ENCODE measurements around the gene SAPCD1. TPM values are rescaled to one million over a fixed set of nuclear protein-coding genes. Genes with fewer than 3 reads are reported as not detected.
"Not testable (repeated sequence)": the region's sequence is repeated elsewhere in the genome, so short reads cannot be mapped to it uniquely, and the experiment has no call there.

Gene SAPCD1
- total RNA-seq, 1 donor = 0.90 TPM

- H3K4me3 ChIP-seq (ENCODE audit: low read depth, low read length) = no peak overlapping the region
- DNase-seq (ENCODE audit: low read depth) = no peak
- no peak for TF ChIP-seq CTCF (IDR thresholded peaks at IDR 0.05; ENCODE audit: insufficient read depth, low read length)
Observed at GRCh38 chr6:31782126-31782855, 19.8 kb downstream of the SAPCD1 start.

GRCh38 chr6:31784098-31784925 lies 21.9 kb downstream of the SAPCD1 start:
- H3K4me3 ChIP-seq (ENCODE audit: low read depth, low read length) = no peak overlapping the region
- no peak for TF ChIP-seq CTCF (IDR thresholded peaks at IDR 0.05; ENCODE audit: insufficient read depth, low read length)
- no peak for DNase-seq (ENCODE audit: low read depth)

GRCh38 chr6:31785475-31785874 lies 23.0 kb downstream of the SAPCD1 start:
- no peak for TF ChIP-seq CTCF (IDR thresholded peaks at IDR 0.05; ENCODE audit: insufficient read depth, low read length)
- H3K4me3 ChIP-seq (ENCODE audit: low read depth, low read length) = no peak overlapping the region
- DNase-seq (ENCODE audit: low read depth) = no peak

- H3K4me3 ChIP-seq (ENCODE audit: low read depth, low read length) = no peak overlapping the region
- TF ChIP-seq CTCF (IDR thresholded peaks at IDR 0.05; ENCODE audit: insufficient read depth, low read length) = peak; percentile 75
- peak; percentile 54 for DNase-seq (ENCODE audit: low read depth)
Observed at GRCh38 chr6:31791324-31792089, 29.1 kb downstream of the SAPCD1 start.

GRCh38 chr6:31792090-31792374 lies 29.6 kb downstream of the SAPCD1 start:
- no peak for TF ChIP-seq CTCF (IDR thresholded peaks at IDR 0.05; ENCODE audit: insufficient read depth, low read length)
- DNase-seq (ENCODE audit: low read depth) = no peak
- H3K4me3 ChIP-seq (ENCODE audit: low read depth, low read length) = no peak overlapping the region

GRCh38 chr6:31792761-31793171 lies 30.3 kb downstream of the SAPCD1 start:
- TF ChIP-seq CTCF (IDR thresholded peaks at IDR 0.05; ENCODE audit: insufficient read depth, low read length) = no peak
- no peak for DNase-seq (ENCODE audit: low read depth)
- H3K4me3 ChIP-seq (ENCODE audit: low read depth, low read length) = no peak overlapping the region

- DNase-seq (ENCODE audit: low read depth) = not testable (repeated sequence)
- peak overlapping the region; percentile 94 for H3K4me3 ChIP-seq (ENCODE audit: low read depth, low read length)
Observed at GRCh38 chr6:31793927-31794245, 31.4 kb downstream of the SAPCD1 start.
